ENCODE data around the gene DIAPH2.
"Not testable (repeated sequence)": the region's sequence is repeated elsewhere in the genome, so short reads cannot be mapped to it uniquely, and the experiment has no call there.

The DIAPH2 gene

DNA sequence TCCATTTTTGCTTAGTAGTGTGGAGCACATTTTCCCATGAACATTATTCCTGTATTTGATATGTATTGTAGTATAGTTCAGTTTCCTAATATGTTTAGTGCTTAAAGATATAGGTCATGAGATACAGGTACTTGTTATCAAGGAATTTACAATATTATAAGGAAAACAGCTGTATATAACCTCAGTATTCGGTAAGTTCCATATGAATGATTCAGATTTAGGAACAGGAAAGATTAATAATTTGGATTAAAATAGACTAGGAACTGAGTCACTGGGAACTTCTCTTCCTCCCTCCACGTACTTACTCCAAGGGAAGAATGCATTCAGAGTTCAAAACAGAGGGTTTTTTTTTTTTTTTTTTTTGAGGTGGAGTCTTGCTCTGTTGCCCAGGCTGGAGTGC lies 20.0 kb downstream of the DIAPH2 start:
- no peaks in the 10 kb centered on the region for H3K27me3 ChIP-seq
- no peaks in the 10 kb centered on the region for H3K36me3 ChIP-seq
- DNase-seq: no peak
- no peaks in the 10 kb centered on the region for H3K4me1 ChIP-seq
- no peak overlapping the region for H3K4me3 ChIP-seq (ENCODE audit: low read depth, low read length)
- TF ChIP-seq, protein P1, sequence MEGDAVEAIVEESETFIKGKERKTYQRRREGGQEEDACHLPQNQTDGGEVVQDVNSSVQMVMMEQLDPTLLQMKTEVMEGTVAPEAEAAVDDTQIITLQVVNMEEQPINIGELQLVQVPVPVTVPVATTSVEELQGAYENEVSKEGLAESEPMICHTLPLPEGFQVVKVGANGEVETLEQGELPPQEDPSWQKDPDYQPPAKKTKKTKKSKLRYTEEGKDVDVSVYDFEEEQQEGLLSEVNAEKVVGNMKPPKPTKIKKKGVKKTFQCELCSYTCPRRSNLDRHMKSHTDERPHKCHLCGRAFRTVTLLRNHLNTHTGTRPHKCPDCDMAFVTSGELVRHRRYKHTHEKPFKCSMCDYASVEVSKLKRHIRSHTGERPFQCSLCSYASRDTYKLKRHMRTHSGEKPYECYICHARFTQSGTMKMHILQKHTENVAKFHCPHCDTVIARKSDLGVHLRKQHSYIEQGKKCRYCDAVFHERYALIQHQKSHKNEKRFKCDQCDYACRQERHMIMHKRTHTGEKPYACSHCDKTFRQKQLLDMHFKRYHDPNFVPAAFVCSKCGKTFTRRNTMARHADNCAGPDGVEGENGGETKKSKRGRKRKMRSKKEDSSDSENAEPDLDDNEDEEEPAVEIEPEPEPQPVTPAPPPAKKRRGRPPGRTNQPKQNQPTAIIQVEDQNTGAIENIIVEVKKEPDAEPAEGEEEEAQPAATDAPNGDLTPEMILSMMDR (IDR thresholded peaks at IDR 0.05; ENCODE audit: low read depth, low read length): no peak
- no peaks in the 10 kb centered on the region for H3K9me3 ChIP-seq

DNA sequence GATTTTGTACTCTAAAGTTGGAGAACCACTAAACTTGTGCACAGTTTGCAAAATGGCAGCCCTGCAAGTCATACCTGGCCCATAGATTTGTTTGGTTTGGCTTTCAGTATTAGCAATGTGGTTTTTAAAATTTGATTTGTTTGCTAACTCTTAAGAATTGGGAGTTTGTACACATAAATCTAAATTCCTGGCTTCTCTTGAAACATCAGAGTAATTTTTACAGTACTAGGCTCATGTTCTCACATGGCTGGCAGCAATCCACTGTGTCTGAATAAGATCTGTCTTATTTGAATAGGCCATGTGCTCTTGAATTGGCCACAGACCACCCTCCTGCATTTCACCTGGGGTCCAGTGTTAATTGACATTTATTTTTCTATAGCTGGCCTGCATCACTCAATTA lies 21.3 kb downstream of the DIAPH2 start:
- Histone ChIP-seq H3K9me3 (no peaks in the 10 kb centered on the region), H3K27me3 (no peaks in the 10 kb centered on the region), H3K36me3 (no peaks in the 10 kb centered on the region), H3K4me3 (ENCODE audit: low read depth, low read length) (no peak overlapping the region), H3K4me1 (no peaks in the 10 kb centered on the region)
- TF ChIP-seq, protein P1 (IDR thresholded peaks at IDR 0.05; ENCODE audit: low read depth, low read length): no peak
- no peak for DNase-seq

DNA sequence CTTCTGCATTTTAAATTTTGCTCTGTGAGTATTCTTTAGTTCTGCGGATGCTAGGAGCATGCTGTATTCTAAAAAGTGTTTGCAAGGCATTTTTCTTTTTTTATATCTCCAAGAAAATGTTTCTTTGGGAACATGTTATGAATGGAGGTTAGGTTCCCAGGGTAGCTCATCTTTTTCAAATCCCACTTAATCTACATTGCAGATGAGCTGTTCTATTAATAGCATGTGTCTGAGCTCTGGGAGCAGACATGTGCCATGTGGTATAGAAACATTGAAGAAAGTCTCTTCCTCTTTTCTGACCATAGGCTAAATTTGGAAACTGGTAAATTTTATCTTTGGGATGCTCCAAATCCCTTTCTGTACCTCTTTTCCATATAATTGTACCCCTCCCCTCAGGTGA lies 23.2 kb downstream of the DIAPH2 start:
- H3K9me3 ChIP-seq: no peaks in the 10 kb centered on the region
- no peaks in the 10 kb centered on the region for H3K36me3 ChIP-seq
- H3K27me3 ChIP-seq: no peaks in the 10 kb centered on the region
- no peaks in the 10 kb centered on the region for H3K4me1 ChIP-seq
- TF ChIP-seq, protein P1 (IDR thresholded peaks at IDR 0.05; ENCODE audit: low read depth, low read length): no peak
- DNase-seq: no peak
- no peak overlapping the region for H3K4me3 ChIP-seq (ENCODE audit: low read depth, low read length)

DNA sequence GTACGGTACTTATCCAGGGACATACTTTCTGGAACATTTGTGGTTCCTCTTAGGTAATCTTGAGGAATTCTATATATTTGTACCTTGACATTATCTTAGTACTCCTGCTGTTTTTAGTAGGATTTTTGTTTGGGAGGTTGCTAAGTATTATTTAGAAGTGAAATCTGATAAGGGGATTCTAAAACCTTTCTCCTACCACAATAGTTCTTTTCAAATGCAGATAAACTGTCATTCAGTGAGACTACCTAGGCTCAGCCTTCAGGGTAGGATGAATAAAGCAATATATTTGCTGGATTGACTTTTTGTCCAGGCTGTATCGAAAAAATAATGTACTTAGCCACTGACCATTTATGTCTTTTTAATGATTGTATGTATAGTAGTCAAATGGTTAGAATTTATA lies 25.4 kb downstream of the DIAPH2 start:
- TF ChIP-seq, protein P1 (IDR thresholded peaks at IDR 0.05; ENCODE audit: low read depth, low read length): no peak
- H3K36me3 ChIP-seq: no peaks in the 10 kb centered on the region
- no peaks in the 10 kb centered on the region for H3K9me3 ChIP-seq
- H3K4me3 ChIP-seq (ENCODE audit: low read depth, low read length): no peak overlapping the region
- DNase-seq: no peak
- H3K4me1 ChIP-seq: no peaks in the 10 kb centered on the region
- H3K27me3 ChIP-seq: no peaks in the 10 kb centered on the region

DNA sequence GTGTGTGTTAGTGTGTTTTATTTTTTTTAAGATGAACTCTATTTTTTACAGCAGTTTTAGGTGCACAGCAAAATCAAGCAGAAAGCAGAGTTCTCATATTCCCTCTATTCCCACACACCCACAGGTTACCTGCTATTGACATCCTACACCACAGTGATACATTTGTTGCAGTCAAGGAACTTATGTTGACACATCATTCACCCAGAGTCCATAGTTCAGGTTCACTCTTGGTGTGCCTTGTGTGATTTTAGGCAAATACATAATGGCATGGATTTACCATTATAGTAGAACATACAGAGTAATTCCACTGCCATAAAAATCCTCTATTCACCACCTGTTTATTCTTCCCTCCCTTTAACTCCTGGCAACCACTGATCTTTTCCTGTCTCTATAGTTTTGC lies 28.7 kb downstream of the DIAPH2 start:
- H3K27me3 ChIP-seq: no peaks in the 10 kb centered on the region
- TF ChIP-seq, protein P1 (IDR thresholded peaks at IDR 0.05; ENCODE audit: low read depth, low read length): no peak
- no peak overlapping the region for H3K4me3 ChIP-seq (ENCODE audit: low read depth, low read length)
- no peak for DNase-seq
- H3K36me3 ChIP-seq: no peaks in the 10 kb centered on the region
- H3K4me1 ChIP-seq: no peaks in the 10 kb centered on the region
- no peaks in the 10 kb centered on the region for H3K9me3 ChIP-seq

DNA sequence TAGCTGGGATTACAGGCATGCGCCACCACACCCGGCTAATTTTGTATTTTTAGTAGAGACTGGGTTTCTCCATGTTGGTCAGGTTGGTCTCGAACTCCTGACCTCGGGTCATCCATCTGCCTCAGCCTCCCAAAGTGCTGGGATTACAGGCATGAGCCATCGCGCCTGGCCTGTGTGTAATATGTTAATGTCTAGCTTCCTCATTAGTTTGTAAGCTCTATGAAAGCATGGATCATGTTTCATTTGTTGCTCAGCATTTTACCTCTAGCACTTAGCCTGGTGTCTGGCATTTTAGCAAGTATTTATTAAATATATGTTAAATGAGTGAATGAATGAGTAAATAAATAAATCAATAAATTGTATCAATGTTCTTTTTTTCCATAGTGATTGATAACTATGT lies 29.8 kb downstream of the DIAPH2 start:
- H3K9me3 ChIP-seq; H3K27me3 ChIP-seq; H3K36me3 ChIP-seq; DNase-seq; H3K4me1 ChIP-seq; H3K4me3 ChIP-seq (ENCODE audit: low read depth, low read length): not testable (repeated sequence)

DNA sequence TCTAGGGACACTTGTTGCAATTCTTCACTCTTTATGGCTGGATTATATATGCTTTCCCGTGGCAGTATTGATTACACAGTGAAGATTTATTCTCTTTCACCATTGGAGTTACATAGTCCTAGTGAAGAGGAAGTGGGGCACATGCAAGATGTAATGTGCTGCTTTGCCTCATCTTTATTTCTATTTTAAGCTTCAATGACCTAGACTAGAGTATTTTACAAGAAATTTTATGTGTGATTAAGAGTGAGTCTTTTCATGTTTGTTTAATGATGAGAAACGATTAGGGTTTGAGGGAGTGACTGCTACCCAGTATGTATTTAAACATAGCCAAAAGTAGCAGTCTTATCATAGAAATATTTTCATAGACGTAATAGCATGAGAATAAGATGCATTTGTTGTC lies 30.8 kb downstream of the DIAPH2 start:
- Histone ChIP-seq H3K9me3 (no peaks in the 10 kb centered on the region), H3K4me3 (ENCODE audit: low read depth, low read length) (no peak overlapping the region), H3K4me1 (no peaks in the 10 kb centered on the region), H3K27me3 (no peaks in the 10 kb centered on the region), H3K36me3 (no peaks in the 10 kb centered on the region)
- DNase-seq: no peak
- TF ChIP-seq, protein P1 (IDR thresholded peaks at IDR 0.05; ENCODE audit: low read depth, low read length): no peak
